ENCODE results near the gene CAND1.

DNA sequence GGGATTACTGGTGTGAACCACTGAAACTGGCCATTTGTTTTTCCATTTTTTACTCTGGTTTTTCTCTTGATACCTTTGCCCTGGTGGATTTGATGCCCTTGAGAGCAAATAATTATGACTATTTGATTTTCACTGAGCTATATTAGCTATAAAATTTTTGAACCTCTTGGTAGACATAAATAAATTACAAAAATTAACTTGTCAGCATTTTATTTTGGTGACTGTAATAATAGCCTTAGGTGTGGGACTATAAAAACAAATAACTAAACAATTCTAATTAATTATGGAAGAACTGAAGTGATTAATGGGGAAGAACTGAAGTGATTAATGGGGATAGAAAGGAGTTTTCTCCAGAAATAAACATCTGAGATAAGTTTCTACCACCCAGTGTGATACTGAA lies 62.7 kb downstream of the CAND1 start:
- TF ChIP-seq, protein P1, sequence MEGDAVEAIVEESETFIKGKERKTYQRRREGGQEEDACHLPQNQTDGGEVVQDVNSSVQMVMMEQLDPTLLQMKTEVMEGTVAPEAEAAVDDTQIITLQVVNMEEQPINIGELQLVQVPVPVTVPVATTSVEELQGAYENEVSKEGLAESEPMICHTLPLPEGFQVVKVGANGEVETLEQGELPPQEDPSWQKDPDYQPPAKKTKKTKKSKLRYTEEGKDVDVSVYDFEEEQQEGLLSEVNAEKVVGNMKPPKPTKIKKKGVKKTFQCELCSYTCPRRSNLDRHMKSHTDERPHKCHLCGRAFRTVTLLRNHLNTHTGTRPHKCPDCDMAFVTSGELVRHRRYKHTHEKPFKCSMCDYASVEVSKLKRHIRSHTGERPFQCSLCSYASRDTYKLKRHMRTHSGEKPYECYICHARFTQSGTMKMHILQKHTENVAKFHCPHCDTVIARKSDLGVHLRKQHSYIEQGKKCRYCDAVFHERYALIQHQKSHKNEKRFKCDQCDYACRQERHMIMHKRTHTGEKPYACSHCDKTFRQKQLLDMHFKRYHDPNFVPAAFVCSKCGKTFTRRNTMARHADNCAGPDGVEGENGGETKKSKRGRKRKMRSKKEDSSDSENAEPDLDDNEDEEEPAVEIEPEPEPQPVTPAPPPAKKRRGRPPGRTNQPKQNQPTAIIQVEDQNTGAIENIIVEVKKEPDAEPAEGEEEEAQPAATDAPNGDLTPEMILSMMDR (IDR thresholded peaks at IDR 0.05) = no peak
- TF ChIP-seq SIN3A (IDR thresholded peaks at IDR 0.05; ENCODE audit: borderline replicate concordance, insufficient read depth, low read depth, low read length) (no peak), POLR2AphosphoS5 (IDR thresholded peaks at IDR 0.05; ENCODE audit: low read depth, low read length) (no peak)
